Stimulated activated CD4-positive, alpha-beta T cell treated with anti-CD3 and anti-CD28 coated beads, Interleukin-12 subunit alpha, Interleukin-12 subunit beta, amount 100 ng/mL, for 4 hours (primary cell): Measurements from ENCODE around the gene CCDC73.
"Not testable (repeated sequence)": the region's sequence is repeated elsewhere in the genome, so short reads cannot be mapped to it uniquely, and the experiment has no call there.

ENCODE experiments used
- DNase-seq: peaks from one replicate; pipeline ENCODE4 v3.0.0-alpha.2; 2020

Gene CCDC73

GRCh38 chr11:32794439-32794838, at the start of gene CCDC73:
Gene CCDC73 (minus strand): TSS chr11:32794662. CDS start chr11:32760243, 34,419 bp downstream.
- no peak for DNase-seq

- DNase-seq, result no peak
Observed at GRCh38 chr11:32843544-32843943, 49.1 kb upstream of the CCDC73 start.

- no peak for DNase-seq
Observed at GRCh38 chr11:32840587-32840986, 46.1 kb upstream of the CCDC73 start.

- DNase-seq, result no peak
Observed at GRCh38 chr11:32839308-32839707, 44.8 kb upstream of the CCDC73 start.

- DNase-seq, result no peak
Observed at GRCh38 chr11:32838505-32839274, 44.2 kb upstream of the CCDC73 start.

- DNase-seq, result no peak
Observed at GRCh38 chr11:32836946-32837345, 42.5 kb upstream of the CCDC73 start.

- no peak for DNase-seq
Observed at GRCh38 chr11:32833921-32834320, 39.5 kb upstream of the CCDC73 start.

GRCh38 chr11:32831221-32831620, 36.8 kb upstream of the CCDC73 start:
- no peak for DNase-seq

GRCh38 chr11:32830796-32831195, 36.3 kb upstream of the CCDC73 start:
- no peak for DNase-seq

GRCh38 chr11:32830413-32830738, 35.9 kb upstream of the CCDC73 start:
- no peak for DNase-seq

GRCh38 chr11:32829680-32830412, 35.4 kb upstream of the CCDC73 start, which contains the start of gene PRRG4:
Gene PRRG4 (plus strand): TSS chr11:32829927. CDS start chr11:32830530, 603 bp downstream.
- DNase-seq, result peak; percentile 33

- DNase-seq, result no peak
Observed at GRCh38 chr11:32829157-32829679, 34.8 kb upstream of the CCDC73 start.

- DNase-seq, result no peak
Observed at GRCh38 chr11:32827276-32827675, 32.8 kb upstream of the CCDC73 start.

GRCh38 chr11:32826113-32826512, 31.7 kb upstream of the CCDC73 start:
- no peak for DNase-seq

- DNase-seq, result not testable (repeated sequence)
Observed at GRCh38 chr11:32823617-32824016, 29.2 kb upstream of the CCDC73 start.

- no peak for DNase-seq
Observed at GRCh38 chr11:32821917-32822560, 27.6 kb upstream of the CCDC73 start.

- DNase-seq, result no peak
Observed at GRCh38 chr11:32821517-32821916, 27.1 kb upstream of the CCDC73 start.

- DNase-seq, result no peak
Observed at GRCh38 chr11:32820497-32820896, 26.0 kb upstream of the CCDC73 start.

- no peak for DNase-seq
Observed at GRCh38 chr11:32819187-32819586, 24.7 kb upstream of the CCDC73 start.

GRCh38 chr11:32817852-32818183, 23.4 kb upstream of the CCDC73 start:
- no peak for DNase-seq

- DNase-seq, result no peak
Observed at GRCh38 chr11:32817181-32817851, 22.9 kb upstream of the CCDC73 start.

GRCh38 chr11:32809313-32809712, 14.9 kb upstream of the CCDC73 start:
- DNase-seq, result peak; percentile 46

- no peak for DNase-seq
Observed at GRCh38 chr11:32796425-32796824, 2.0 kb upstream of the CCDC73 start.
